ENCODE measurements around the gene SSU72.
A peak's percentile ranks its signal among the peaks of the same experiment; 100 is the strongest.

SSU72 gene

DNA sequence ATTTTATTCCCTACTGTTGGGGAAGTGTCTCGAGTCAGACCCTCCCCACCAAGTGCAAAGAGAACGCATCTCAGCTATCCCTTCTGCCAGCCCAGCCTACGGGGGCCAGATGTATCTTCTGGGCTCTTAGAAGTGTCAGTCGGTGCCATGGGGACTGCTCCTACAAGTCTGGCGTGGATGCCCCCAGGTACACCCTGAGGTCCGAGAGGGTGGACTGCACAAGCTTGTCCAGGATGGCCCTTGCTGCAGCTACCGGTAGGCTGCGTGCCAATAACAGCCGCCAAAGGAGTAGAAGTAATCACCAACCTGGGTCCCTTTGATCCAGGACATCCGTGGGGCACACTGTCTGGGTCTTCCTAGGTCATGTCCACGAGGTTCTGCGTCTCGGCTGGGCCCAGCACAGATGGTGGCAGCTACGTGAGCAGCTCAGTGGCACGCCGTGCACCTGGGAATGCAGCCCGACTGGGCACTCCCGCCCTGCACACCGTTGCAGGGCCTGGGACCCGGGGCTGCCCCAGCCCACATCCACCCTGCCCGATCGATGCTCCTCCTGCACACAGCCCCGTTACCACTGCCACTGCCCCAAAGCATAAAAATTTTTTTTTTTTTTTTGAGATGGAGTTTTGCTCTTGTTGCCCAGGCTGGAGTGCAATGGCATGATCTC is 8.8 kb upstream of the SSU72 start:
- in situ Hi-C loops (cut with HindIII; ENCODE audit: low sequenced_read_pairs): no loop called here
- DNase-seq (ENCODE audit: low read depth, low spot score): no peak
- no peak overlapping the region for H3K4me3 ChIP-seq (ENCODE audit: low read depth, low read length)
- TF ChIP-seq CTCF (IDR thresholded peaks at IDR 0.05; ENCODE audit: low read depth, low read length): no peak

DNA sequence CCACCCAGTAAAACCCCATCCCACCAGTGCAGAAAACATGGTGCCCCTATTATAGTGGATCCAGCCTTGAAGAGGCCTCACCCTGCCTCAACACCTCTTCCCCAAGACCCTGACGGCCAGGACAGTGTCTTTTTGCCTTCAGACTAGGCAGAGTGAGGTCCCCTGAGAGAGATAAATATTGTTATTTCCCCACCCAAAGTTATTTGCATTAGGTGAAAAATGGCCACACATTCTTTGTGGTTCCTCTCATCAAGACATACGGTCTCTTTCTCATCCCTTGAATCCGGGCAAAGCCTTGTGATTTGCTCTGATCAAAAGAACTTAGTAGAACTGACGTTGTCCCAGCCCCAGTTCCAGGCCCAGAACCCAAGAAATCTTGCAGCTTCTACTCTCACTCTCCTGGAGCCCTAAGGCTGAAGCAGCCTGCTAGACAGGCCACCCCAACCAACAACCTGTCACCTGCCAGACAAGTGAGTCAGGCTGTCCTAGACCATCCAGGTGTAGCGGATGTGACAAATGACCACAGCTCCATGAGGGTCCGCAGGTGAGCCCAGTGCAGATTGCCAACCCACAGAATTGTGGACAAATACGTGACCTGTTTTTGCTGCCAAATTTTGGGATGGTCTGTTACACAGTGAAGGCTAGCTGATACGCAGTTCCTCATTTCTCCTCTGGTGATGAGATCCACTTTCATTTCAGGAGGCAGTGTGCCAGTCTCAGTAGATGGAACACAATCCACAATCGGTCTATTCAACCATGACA is 8.1 kb upstream of the SSU72 start:
- H3K4me3 ChIP-seq (ENCODE audit: low read depth, low read length): no peak overlapping the region
- no peak for DNase-seq (ENCODE audit: low read depth, low spot score)
- in situ Hi-C loops (cut with HindIII; ENCODE audit: low sequenced_read_pairs): no loop called here
- no peak for TF ChIP-seq CTCF (IDR thresholded peaks at IDR 0.05; ENCODE audit: low read depth, low read length)

DNA sequence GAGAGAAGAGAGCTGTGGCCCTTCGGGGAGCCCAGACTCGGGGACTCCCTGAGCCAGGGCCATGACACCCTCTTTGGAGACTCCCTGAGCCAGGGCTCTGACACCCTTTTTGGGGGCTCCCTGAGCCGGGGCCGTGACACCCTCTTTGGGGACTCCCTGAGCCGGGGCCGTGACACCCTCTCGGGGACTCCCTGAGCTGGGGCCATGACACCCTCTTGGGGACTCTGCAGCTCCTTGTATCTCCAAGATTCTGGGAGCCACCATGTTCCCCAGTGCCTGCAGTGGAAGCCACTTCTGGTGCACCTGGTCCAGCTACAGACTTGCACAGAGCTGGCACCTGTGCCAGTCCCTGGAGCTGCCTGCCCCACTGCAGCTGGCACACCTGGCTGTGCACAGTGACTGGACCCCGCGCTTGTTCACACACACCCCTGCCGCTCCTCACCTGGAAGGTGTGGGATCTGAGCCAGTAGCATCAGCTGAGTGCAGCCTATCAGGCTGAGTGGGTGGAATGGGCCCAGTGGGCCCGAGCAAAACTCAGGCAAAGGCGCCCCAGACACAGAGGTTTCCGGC is 3.8 kb upstream of the SSU72 start:
- in situ Hi-C loops (cut with HindIII; ENCODE audit: low sequenced_read_pairs): no loop called here
- DNase-seq (ENCODE audit: low read depth, low spot score): no peak

GRCh38 chr1:1577367-1578011 is 2.8 kb upstream of the SSU72 start:
- no peak for TF ChIP-seq CTCF (IDR thresholded peaks at IDR 0.05; ENCODE audit: low read depth, low read length)
- no peak for DNase-seq (ENCODE audit: low read depth, low spot score)
- in situ Hi-C loops (cut with HindIII; ENCODE audit: low sequenced_read_pairs): no loop called here
- H3K4me3 ChIP-seq (ENCODE audit: low read depth, low read length): no peak overlapping the region

More for the DNA sequence above, 3.8 kb upstream of the SSU72 start:
- no peak for TF ChIP-seq CTCF (IDR thresholded peaks at IDR 0.05; ENCODE audit: low read depth, low read length)
- no peak overlapping the region for H3K4me3 ChIP-seq (ENCODE audit: low read depth, low read length)

DNA sequence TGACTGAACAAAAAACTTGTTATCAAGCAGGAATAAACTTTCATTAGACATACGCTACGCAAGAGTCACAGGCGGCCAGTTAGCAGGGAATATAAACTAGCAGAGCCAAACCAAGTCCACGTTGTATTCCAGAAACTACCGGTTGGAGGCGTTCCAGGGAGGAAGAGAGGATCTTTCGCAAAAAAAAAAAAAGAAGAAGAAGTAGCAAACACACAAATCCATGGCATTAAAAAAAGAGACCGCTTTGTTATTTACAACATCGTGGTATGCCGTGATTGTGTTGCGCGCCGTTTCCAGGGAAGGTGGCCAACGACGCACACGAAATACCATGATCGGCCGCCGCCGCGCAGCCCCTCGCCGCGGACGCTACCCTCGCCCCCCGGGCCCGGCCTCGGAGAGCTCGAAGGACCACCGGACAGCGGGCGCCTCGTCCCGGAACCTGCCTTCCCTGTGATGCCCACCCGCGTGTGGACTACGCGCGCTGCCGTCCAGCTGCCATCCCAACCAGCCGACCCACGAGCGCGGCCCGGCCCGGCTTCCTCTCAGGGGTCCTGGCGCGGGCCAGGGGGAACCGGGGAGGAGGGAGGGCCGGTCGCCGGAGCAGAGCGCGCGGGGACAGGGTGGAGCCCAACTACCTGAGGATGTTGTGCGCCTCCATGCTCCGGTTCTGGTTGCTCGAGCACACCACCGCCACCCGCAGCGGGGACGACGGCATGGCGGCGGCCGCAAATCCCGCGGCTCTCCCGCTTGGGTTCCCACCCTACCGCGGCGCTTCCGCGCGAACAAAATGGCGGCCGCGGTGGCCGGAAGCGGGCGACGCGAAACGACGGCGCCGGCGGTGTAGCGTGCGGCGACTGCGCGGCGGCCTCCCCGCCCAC is 581 bp downstream of the SSU72 start:
- H3K4me3 ChIP-seq (ENCODE audit: low read depth, low read length): peak overlapping the region; percentile 97
- peak; percentile 64 for DNase-seq (ENCODE audit: low read depth, low spot score)
- in situ Hi-C loops (cut with HindIII; ENCODE audit: low sequenced_read_pairs): no loop called here
- peak; percentile 13 for TF ChIP-seq CTCF (IDR thresholded peaks at IDR 0.05; ENCODE audit: low read depth, low read length)

- DNase-seq (ENCODE audit: low read depth, low spot score): no peak
- no peak overlapping the region for H3K4me3 ChIP-seq (ENCODE audit: low read depth, low read length)
- in situ Hi-C loops (cut with HindIII; ENCODE audit: low sequenced_read_pairs): no loop called here
- TF ChIP-seq CTCF (IDR thresholded peaks at IDR 0.05; ENCODE audit: low read depth, low read length): no peak
Measured at GRCh38 chr1:1569341-1569740, 5.3 kb downstream of the SSU72 start.

All from astrocyte of the spinal cord (primary cell).